Naive thymus-derived CD8-positive, alpha-beta T cell (primary cell): Measurements from ENCODE around the gene ECE1. TPM values are rescaled to one million over a fixed set of nuclear protein-coding genes. Genes with fewer than 3 reads are reported as not detected.
"Not testable (repeated sequence)": the region's sequence is repeated elsewhere in the genome, so short reads cannot be mapped to it uniquely, and the experiment has no call there.

Experiments used
- ATAC-seq, 2 donors: fragments of 150-1000 bp; cut with Tn5 transposase in 1 of 2; sonication (Bioruptor Pico), chemical (Tn5 transposase) in 1 of 2; 1 replicate in 1 of 2; 2 replicates in 1 of 2; pipeline ENCODE4 v1.10.0; 2021; ENCODE audit warnings: mild to moderate bottlenecking in 2 of 2, moderate library complexity in 2 of 2
- POLR2A ChIA-PET: fragments of 350-600 bp; sonication (Branson Sonifier 250); formaldehyde crosslinking; loops from one replicate; lab custom pipeline; 2021; ENCODE audit warnings: antibody characterized with exemption; lab: Charles Lee
- DNase-seq, 10 donors: peaks; one replicate each; pipeline versions ENCODE4 v3.0.0 to v3.0.0-alpha.2; 2020 to 2022
- H3K27ac Mint-ChIP-seq, 10 donors: one replicate each; pipeline ENCODE4 v1.8.0; 2020 to 2022; ENCODE audit warnings: mild to moderate bottlenecking in 10 of 10, mixed read lengths in 10 of 10, moderate library complexity in 4 of 10, inconsistent platforms in 1 of 10
- H3K27me3 Mint-ChIP-seq, 5 donors: one replicate each; pipeline ENCODE4 v1.8.0; 2021 to 2022; ENCODE audit warnings: mixed read lengths in 5 of 5
- H3K36me3 Mint-ChIP-seq, 3 donors: one replicate each; pipeline ENCODE4 v1.8.0; 2020 to 2022; ENCODE audit warnings: mixed read lengths in 3 of 3, mild to moderate bottlenecking in 2 of 3, inconsistent platforms in 1 of 3
- H3K4me1 Mint-ChIP-seq, 4 donors: one replicate each; pipeline ENCODE4 v1.8.0; 2021 to 2022; ENCODE audit warnings: mixed read lengths in 4 of 4
- H3K4me3 Mint-ChIP-seq, 10 donors: one replicate each; pipeline ENCODE4 v1.8.0; 2020 to 2022; ENCODE audit warnings: mild to moderate bottlenecking in 10 of 10, mixed read lengths in 10 of 10, moderate library complexity in 6 of 10, inconsistent platforms in 1 of 10
- H3K9me3 Mint-ChIP-seq, 9 donors: one replicate each; pipeline ENCODE4 v1.8.0; 2020 to 2022; ENCODE audit warnings: mixed read lengths in 9 of 9, mild to moderate bottlenecking in 3 of 9, inconsistent platforms in 1 of 9, moderate library complexity in 1 of 9
- polyA plus RNA-seq, 3 donors: library from polyadenylated mRNA; unstranded; fragments of 300-500 nt; fragmentation: Illumina TruSeq; gene quantifications; one replicate each; pipeline ENCODE4 v1.2.3, GENCODE V29; 2021
- total RNA-seq, 8 experiments: library from RNA in 2 of 8; stranded (reverse) in 2 of 8; gene quantifications; one replicate each; pipeline ENCODE4 v1.2.3 and lab custom pipeline; 2021 to 2026

ECE1 gene
- total and polyA plus RNA-seq, 5 experiments from 2014 or later = 9.1 to 53.6 (median 37.3) TPM

DNA sequence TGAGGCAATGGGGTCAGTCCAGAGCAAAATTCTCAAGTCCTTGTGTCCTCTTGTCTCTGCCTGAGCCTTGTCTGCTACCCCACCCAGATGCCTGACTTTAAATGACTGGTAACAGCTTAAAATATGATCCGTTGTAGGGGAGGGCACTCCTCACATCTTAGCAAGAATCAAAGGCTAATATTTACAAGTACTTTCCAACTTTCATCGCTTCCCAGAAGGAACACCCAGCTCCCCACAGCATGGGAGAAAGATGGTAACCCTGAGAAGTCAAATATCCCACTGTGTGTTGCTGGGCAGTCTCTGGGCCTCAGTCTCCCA, 5.2 kb downstream of the ECE1 start:
- no peaks in the 10 kb centered on the region for H3K9me3 Mint-ChIP-seq
- H3K4me1 Mint-ChIP-seq = peaks cover 20 to 54% (median 51%) of the 10 kb centered on the region in 4 donors
- DNase-seq = no peak
- POLR2A ChIA-PET = interaction anchor here (2.0 kb wide), 1 partner anchor 40 kb away, joined by 9 read pairs; no protein-coding TSS in a partner anchor
- H3K27ac Mint-ChIP-seq = peak overlapping the region in 1 of 10 donors; percentile 41
- no peak for ATAC-seq
- no peak overlapping the region for H3K4me3 Mint-ChIP-seq
- H3K27me3 Mint-ChIP-seq = no peaks in the 10 kb centered on the region
- peaks cover 0 to 23% (median 6%) of the 10 kb centered on the region in 3 donors for H3K36me3 Mint-ChIP-seq

DNA sequence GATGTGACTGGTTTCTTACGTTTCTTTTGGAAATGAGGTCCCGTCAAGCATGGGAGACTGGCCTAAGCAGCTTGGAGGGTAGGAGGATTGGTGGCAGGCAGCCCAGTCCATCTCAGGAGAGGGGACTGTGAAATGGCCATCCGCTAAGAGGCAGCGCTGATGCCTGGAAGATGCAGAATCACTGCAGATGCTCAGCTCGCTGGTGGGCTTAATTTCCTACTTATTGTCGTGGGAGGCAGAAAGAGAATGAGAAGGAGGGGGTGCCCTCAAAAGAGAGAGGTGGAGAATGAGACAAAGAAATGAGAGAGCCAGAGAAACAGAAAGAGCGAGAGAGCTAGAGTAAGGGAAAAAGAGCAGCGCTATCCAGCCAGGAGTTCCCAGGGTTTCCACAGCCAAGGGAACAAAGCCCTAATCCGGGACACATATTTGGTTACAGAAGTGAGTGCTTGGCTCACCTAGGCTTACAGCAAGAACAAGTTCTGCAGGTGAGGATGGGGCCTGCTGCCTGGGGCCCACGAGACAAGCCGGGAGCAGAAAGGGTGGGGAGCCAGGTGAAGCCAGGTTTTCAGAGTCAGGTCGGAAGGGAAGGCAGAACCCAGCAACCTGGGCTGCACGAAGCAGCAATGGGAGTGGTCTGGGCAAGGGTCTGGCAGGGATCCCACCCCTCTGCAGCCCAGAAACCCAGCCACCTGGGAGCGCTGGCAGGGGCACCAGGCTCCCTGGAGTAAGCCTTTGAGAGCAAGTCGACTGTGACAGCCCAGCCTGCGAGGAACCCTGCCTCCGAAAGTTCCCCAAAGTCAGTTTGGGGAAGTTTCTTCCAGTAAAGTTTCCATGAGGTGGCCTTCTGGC, 5.8 kb downstream of the ECE1 start:
- DNase-seq = no peak
- POLR2A ChIA-PET = interaction anchor here (2.0 kb wide), 1 partner anchor 40 kb away, joined by 9 read pairs; no protein-coding TSS in a partner anchor
- Mint-ChIP-seq H3K9me3 (no peaks in the 10 kb centered on the region), H3K4me3 (peak overlapping the region in 1 of 10 donors; percentile 18), H3K4me1 (peaks cover 22 to 58% (median 54%) of the 10 kb centered on the region in 4 donors), H3K27ac (peak overlapping the region in 6 of 10 donors; percentile 8 to 89 (median 47)), H3K36me3 (peaks cover 0 to 23% (median 6%) of the 10 kb centered on the region in 3 donors), H3K27me3 (no peaks in the 10 kb centered on the region)
- ATAC-seq = no peak

DNA sequence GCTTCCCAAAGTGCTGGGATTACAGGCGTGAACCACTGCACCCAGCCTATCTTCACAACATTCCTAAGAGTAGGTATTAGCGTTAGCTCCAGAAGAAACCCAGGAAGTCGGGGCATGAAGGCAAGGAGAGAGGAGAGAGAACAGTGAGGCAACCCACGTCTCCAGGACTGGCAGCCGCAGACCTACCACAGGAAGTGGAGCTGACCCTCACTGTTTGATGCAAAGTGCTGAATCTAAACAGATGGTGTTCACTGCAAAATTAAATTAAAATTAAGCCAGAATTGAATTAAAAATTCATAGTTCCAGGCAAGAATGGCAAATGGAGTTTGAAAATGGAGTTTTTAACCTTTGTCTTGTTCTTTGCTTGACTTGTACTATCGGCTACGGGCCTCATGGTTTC, 6.7 kb downstream of the ECE1 start:
- Mint-ChIP-seq H3K27me3 (no peaks in the 10 kb centered on the region), H3K27ac (peak overlapping the region in 2 of 10 donors; percentile 18 to 25), H3K9me3 (no peaks in the 10 kb centered on the region), H3K4me1 (peaks cover 21 to 58% (median 52%) of the 10 kb centered on the region in 4 donors), H3K36me3 (peaks cover 0 to 23% (median 6%) of the 10 kb centered on the region in 3 donors), H3K4me3 (peak overlapping the region in 2 of 10 donors; percentile 11 to 18)
- POLR2A ChIA-PET = no interaction called here
- ATAC-seq (no peak), DNase-seq (no peak)

DNA sequence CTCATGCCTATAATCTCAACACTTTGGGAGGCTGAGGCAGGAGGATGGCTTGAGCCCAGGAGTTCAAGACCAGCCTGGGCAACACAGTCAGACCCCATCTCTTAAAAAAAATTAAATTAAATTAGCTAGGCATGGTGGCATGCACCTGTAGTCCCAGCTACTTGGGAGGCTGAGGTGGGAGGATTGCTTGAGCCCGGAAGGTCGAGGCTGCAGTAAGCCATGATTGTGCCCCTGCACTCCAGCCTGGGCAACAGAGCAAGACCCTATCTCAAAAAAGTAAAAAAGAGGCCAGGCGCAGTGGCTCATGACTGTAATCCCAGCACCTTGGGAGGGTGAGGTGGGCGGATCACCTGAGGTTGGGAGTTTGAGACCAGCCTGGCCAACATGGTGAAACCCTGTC, 8.2 kb downstream of the ECE1 start:
- POLR2A ChIA-PET = interaction anchor here (0.7 to 1.4 kb wide), 2 partner anchors 11 to 12 kb away, joined by 5 to 11 read pairs; no protein-coding TSS in a partner anchor
- H3K4me1 Mint-ChIP-seq = peaks cover 17 to 53% (median 47%) of the 10 kb centered on the region in 4 donors

DNA sequence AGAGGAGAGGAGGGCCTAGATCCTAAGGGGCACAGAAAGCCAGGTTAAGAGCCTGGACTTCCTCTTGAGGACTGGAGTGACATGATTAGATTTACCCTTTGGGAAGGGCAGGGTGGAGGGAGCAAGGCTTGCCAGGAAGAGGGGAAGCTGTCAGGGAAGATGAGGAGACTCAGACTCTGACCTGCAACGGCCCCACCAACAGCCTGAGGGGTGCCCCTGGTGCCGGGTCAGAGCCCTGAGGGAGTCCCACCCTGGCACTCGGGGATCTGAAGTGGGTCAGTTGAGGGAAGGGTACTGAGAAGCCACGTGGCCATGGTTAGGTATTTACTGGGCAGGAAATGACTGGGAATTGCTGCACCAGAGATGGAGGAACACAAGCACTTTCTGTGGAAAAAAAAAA, 9.8 kb downstream of the ECE1 start:
- DNase-seq = no peak
- Mint-ChIP-seq H3K4me1 (peaks cover 19 to 55% (median 48%) of the 10 kb centered on the region in 4 donors), H3K4me3 (peak overlapping the region; percentile 46 to 87 (median 76)), H3K27me3 (no peaks in the 10 kb centered on the region), H3K27ac (peak overlapping the region; percentile 89 to 97 (median 95)), H3K9me3 (no peaks in the 10 kb centered on the region), H3K36me3 (peaks cover 0 to 28% (median 6%) of the 10 kb centered on the region in 3 donors)
- peak in 1 of 2 donors; percentile 25 for ATAC-seq
- POLR2A ChIA-PET = interaction anchor here (1.2 to 5.1 kb wide), 7 partner anchors 9 to 65 kb away, joined by 3 to 70 read pairs (median 5); partner anchors contain the start of gene ECE1

More for the DNA sequence above, 8.2 kb downstream of the ECE1 start:
- H3K27me3 Mint-ChIP-seq, H3K9me3 Mint-ChIP-seq, DNase-seq, H3K4me3 Mint-ChIP-seq, ATAC-seq: not testable (repeated sequence)
- Mint-ChIP-seq H3K27ac (peak overlapping the region in 2 of 10 donors; percentile 55 to 69), H3K36me3 (peaks cover 0 to 27% (median 6%) of the 10 kb centered on the region in 3 donors)

DNA sequence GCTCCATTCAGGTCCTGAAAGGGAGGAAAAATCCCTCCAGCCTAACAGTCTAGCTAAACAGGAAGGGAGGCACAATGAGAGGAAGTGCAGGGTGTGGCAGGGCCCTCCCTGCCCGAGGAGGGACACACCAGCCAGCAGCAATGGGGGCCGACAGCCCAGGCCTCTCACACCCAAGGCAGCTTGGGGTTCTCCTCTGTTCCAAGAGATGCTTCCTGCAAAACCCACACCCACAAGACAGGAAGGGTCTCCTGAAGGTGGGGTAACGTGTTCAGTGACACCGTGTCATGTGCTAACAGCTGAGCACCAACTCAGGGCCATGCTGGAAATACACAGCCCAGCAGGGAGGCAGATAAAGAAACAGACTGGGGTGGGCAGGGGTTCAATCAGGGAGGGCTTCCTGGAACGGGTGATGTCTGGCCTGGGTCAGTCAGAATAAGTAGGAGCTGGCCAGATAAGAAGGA, 10.2 kb downstream of the ECE1 start:
- POLR2A ChIA-PET = interaction anchor here (0.6 to 5.1 kb wide), 10 partner anchors 9 to 65 kb away, joined by 3 to 70 read pairs (median 5); partner anchors contain the start of gene ECE1
- no peaks in the 10 kb centered on the region for H3K9me3 Mint-ChIP-seq
- peak overlapping the region; percentile 89 to 97 (median 95) for H3K27ac Mint-ChIP-seq
- DNase-seq (peak in 3 of 10 donors; percentile 14 to 19 (median 15)), ATAC-seq (peak; percentile 57 to 73)
- peaks cover 19 to 56% (median 46%) of the 10 kb centered on the region in 4 donors for H3K4me1 Mint-ChIP-seq
- peaks cover 0 to 29% (median 6%) of the 10 kb centered on the region in 3 donors for H3K36me3 Mint-ChIP-seq
- peak overlapping the region; percentile 46 to 87 (median 76) for H3K4me3 Mint-ChIP-seq
- no peaks in the 10 kb centered on the region for H3K27me3 Mint-ChIP-seq

DNA sequence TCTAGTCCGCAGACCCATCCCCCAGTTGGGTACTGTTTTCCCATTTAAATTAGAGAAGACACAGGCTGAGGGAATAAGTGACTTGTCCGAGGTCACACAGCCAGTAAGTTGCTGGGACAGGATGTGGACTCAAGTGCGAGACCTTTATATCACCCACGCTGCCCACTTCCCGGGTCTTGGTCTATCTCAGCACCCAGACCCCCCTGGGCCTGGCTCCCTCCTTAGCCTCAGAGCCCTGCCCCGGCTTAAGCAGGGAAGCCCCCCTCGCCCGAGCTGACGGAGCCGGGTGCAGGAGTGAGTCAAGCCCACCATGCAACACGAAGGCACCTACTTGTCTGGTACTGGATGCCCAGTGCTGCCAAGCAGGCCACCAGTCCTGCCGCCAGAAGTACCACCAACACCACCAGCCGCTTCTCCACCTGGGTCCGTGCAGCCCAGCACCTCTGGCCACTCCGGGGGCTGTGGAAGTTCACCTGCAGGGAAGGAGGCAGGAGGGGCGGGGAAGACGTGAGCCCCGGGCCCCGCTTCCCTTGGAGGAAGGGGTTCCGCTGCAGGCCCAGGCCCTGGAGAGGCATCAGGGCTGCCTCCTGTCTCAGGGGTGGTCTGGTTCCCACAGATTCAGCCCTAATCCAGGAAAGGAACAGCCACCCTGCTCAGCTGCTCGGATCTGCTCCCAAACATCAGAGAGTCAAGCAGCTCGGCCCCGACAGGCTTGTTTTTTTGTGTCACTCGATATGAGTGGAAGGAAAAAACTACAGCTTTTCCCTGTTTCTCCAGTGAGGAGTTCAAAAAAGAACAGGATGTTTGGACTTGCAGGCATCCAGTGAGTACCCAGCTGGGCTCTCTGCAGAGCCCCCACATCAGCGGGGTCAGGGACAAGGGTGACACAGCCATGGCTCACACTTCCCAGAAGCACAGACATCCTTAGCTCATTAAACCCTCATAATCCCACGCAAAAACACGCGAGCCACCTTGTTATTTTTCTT, 11.1 kb downstream of the ECE1 start:
- H3K27ac Mint-ChIP-seq = peak overlapping the region; percentile 89 to 97 (median 95)
- H3K4me3 Mint-ChIP-seq = peak overlapping the region in 8 of 10 donors; percentile 56 to 87 (median 76)
- no peaks in the 10 kb centered on the region for H3K27me3 Mint-ChIP-seq
- ATAC-seq (no peak), DNase-seq (peak in 1 of 10 donors; percentile 20)
- peaks cover 19 to 60% (median 39%) of the 10 kb centered on the region in 4 donors for H3K4me1 Mint-ChIP-seq
- peaks cover 0 to 33% (median 4%) of the 10 kb centered on the region in 3 donors for H3K36me3 Mint-ChIP-seq
- H3K9me3 Mint-ChIP-seq = no peaks in the 10 kb centered on the region
- POLR2A ChIA-PET = interaction anchor here (0.6 to 5.1 kb wide), 9 partner anchors 8 to 66 kb away, joined by 3 to 70 read pairs (median 5); partner anchors contain the start of gene ECE1

DNA sequence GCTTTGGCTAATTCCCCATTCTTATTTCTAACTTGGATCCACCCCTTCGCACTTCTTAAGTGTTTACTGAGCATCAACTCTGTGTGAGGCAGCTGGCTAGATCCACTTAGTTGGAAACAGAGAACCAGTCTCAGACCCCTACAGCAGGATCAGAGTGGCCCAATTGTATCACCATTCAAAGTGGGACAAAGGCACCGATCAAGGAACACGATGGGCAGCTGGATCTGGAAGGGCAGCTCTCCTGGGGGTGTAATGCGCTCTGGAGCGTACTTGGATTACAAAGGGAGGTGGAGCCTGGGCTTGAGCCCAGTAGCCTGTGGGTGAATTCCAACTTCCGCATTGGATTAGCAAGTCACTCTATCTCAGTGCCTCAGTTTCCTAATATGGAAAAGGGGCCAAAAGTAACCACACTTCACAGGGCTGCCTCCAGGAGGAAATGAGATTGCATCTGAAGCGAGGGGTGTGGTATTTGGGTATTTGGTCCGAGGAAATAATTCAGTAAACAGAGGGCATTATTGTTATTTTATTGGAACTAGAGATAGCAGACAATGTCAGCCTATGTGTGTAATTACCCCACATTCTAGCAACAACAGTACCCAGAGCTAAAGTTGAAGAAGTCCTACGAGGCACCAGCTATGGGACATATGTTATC, 11.9 kb downstream of the ECE1 start:
- POLR2A ChIA-PET = interaction anchor here (2.9 to 5.1 kb wide), 2 partner anchors 13 to 67 kb away, joined by 12 to 70 read pairs; partner anchors contain the start of gene ECE1
- Mint-ChIP-seq H3K36me3 (peaks cover 0 to 33% (median 2%) of the 10 kb centered on the region in 3 donors), H3K4me1 (peaks cover 16 to 52% (median 31%) of the 10 kb centered on the region in 4 donors), H3K4me3 (peak overlapping the region in 1 of 10 donors; percentile 4), H3K27me3 (no peaks in the 10 kb centered on the region), H3K9me3 (no peaks in the 10 kb centered on the region), H3K27ac (peak overlapping the region in 9 of 10 donors; percentile 41 to 97 (median 53))
- ATAC-seq (no peak), DNase-seq (no peak)

DNA sequence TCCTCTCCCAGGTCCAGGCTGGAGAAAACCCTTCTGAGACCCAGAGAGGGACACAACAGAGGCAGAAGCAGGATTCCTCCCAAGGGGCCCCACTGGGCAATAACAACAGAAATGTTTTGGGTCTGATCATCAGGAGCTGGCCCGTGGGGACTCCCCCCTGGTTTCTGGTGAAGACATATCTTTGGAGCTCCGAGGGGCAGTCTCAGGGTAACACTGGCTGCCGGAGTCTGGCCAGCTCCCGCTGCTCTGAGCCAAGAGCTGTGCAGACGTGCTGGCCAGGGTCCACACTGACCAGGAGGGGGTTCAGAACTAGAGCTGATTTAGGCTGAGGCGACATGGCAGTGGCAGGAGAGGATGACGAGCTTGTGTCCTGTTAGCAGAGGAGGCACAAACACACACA, 13.1 kb downstream of the ECE1 start:
- Mint-ChIP-seq H3K4me1 (peaks cover 14 to 48% (median 29%) of the 10 kb centered on the region in 4 donors), H3K27ac (peak overlapping the region in 4 of 10 donors; percentile 7 to 97 (median 72)), H3K27me3 (no peaks in the 10 kb centered on the region), H3K36me3 (peaks cover 0 to 40% (median 0%) of the 10 kb centered on the region in 3 donors), H3K4me3 (no peak overlapping the region), H3K9me3 (no peaks in the 10 kb centered on the region)
- ATAC-seq = no peak
- DNase-seq = no peak
- POLR2A ChIA-PET = interaction anchor here (0.7 to 5.1 kb wide), 5 partner anchors 9 to 243 kb away, joined by 4 to 70 read pairs (median 5); partner anchors contain the start of gene ECE1

DNA sequence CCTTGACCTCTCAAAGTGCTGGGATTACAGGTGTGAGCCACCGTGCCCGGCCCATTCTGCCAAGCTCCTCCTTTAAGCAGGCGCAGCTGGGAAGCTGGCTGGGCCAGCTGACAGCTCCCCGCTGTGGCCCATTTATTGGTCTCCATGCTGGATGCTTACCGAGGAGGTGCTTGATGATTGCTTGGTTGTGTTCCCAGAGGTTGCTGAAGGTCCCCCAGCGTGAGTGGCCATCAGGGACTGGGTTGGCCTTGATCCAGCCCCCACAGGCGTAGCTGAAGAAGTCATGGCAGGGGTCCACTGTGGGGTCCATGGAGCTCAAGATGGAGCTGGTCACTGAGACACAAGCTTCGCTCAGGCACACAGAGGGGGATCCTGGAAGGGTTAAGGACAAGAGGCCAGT, 17.7 kb downstream of the ECE1 start:
- ATAC-seq (no peak), DNase-seq (no peak)
- peaks cover 8 to 32% (median 15%) of the 10 kb centered on the region in 4 donors for H3K4me1 Mint-ChIP-seq
- no peaks in the 10 kb centered on the region for H3K9me3 Mint-ChIP-seq
- POLR2A ChIA-PET = interaction anchor here (1.8 kb wide), 1 partner anchor 20 kb away, joined by 5 read pairs; no protein-coding TSS in a partner anchor
- no peaks in the 10 kb centered on the region for H3K27me3 Mint-ChIP-seq
- peak overlapping the region in 1 of 10 donors; percentile 17 for H3K27ac Mint-ChIP-seq
- no peak overlapping the region for H3K4me3 Mint-ChIP-seq
- H3K36me3 Mint-ChIP-seq = peaks cover 0 to 71% (median 0%) of the 10 kb centered on the region in 3 donors

DNA sequence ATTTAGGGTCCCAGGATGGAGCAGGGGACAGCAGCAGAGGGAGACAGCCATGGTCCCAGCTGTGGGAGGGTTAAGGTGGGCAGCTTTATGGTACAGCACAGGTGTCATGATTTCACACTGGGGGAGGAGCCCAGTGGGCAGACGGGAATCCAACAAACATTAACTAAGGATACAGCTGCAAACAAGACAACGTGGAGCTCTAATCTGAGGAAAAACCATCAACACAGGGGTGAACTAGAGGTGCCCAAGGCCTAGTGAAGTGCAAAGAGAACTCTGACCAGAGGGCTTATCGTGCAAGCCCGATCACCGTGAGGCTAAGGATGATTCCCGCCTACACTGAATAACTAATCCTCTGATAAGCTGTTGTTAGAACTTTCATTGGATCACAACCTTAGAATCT, 18.7 kb downstream of the ECE1 start:
- Mint-ChIP-seq H3K36me3 (peaks cover 0 to 74% (median 4%) of the 10 kb centered on the region in 3 donors), H3K9me3 (no peaks in the 10 kb centered on the region), H3K4me3 (no peak overlapping the region), H3K27ac (peak overlapping the region in 5 of 10 donors; percentile 1 to 76 (median 69)), H3K27me3 (no peaks in the 10 kb centered on the region), H3K4me1 (peaks cover 11 to 31% (median 15%) of the 10 kb centered on the region in 4 donors)
- DNase-seq (no peak), ATAC-seq (no peak)
- POLR2A ChIA-PET = interaction anchor here (0.7 to 3.7 kb wide), 4 partner anchors 9 to 74 kb away, joined by 3 to 18 read pairs (median 8); no protein-coding TSS in a partner anchor
